Measurements from ENCODE around the gene SLC16A10. TPM values are rescaled to one million over a fixed set of nuclear protein-coding genes. Genes with fewer than 3 reads are reported as not detected.

The SLC16A10 gene
- total and polyA plus RNA-seq, 7 experiments from 2014 or later, result 1.6 to 27.7 (median 16.7) TPM

DNA sequence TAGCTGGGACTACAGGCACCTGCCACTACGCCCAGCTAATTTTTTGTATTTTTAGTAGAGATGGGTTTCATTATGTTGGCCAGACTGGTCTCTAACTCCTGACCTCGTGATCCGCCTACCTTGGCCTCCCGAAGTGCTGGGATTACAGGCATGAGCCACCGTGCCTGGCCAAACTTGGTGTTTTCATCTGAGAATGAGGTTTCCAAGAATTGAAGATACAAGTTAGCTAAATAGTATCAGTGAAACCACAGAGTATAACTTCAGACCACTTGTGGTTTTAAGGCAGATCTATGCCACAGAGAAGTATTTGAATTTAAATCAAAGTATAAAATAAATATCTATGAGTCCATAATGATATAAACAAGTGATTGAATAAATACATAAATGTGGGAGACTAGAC lies 70.1 kb downstream of the SLC16A10 start:
- Mint-ChIP-seq H3K9me3 (peaks cover 3 to 24% (median 10%) of the 10 kb centered on the region in 11 donors), H3K27ac (no peak overlapping the region), H3K4me3 (peak overlapping the region in 2 of 10 donors; percentile 16 to 27), H3K27me3 (no peaks in the 10 kb centered on the region), H3K4me1 (peaks cover 7 to 49% (median 31%) of the 10 kb centered on the region in 7 donors), H3K36me3 (peaks cover 4 to 39% (median 14%) of the 10 kb centered on the region in 5 donors)
- intact Hi-C loops (cut with micrococcal nuclease), result no loop called here
- H3K4me1 ChIP-seq (ENCODE audit: control insufficient read depth in 2 of 2, insufficient read depth in 2 of 2, low read length in 2 of 2), result no peaks in the 10 kb centered on the region
- DNase-seq (no peak), ATAC-seq (no peak)
- H3K9me3 ChIP-seq (ENCODE audit: control insufficient read depth in 2 of 3, low read length in 3 of 3), result peaks cover 0 to 9% (median 2%) of the 10 kb centered on the region in 3 experiments
- H3K27ac ChIP-seq (ENCODE audit: low read depth, low read length), result no peak overlapping the region
- no peak overlapping the region for H3K4me3 ChIP-seq (ENCODE audit: low read length)
- no peaks in the 10 kb centered on the region for H3K27me3 ChIP-seq (ENCODE audit: control insufficient read depth in 2 of 2, insufficient read depth in 2 of 2, low read length in 2 of 2)
- no peaks in the 10 kb centered on the region for H3K36me3 ChIP-seq (ENCODE audit: control insufficient read depth in 2 of 3, insufficient read depth in 3 of 3, low read length in 3 of 3)
- CTCF ChIA-PET, result no interaction called here
- POLR2A ChIA-PET, result no interaction called here

DNA sequence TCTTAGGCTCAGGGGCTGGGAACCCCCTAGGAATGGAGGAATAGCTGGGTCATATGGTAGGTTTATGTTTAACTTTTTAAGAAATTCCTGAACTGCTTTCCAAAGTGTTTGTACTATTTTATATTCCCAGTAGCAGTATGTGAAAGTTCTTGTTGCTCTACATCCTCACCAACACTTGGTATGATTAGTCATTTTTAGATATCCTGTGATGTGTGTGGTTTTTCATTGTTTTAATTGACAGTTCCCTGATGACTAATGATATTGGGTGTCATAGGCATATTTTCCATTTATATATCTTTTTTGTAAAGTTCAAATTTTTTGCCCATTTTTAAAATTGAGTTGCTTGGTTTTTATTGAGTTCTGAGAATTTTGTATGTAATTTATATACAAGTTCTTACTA lies 72.3 kb downstream of the SLC16A10 start:
- peaks cover 0 to 11% (median 2%) of the 10 kb centered on the region in 3 experiments for H3K9me3 ChIP-seq (ENCODE audit: control insufficient read depth in 2 of 3, low read length in 3 of 3)
- Mint-ChIP-seq H3K4me1 (peaks cover 4 to 33% (median 16%) of the 10 kb centered on the region in 7 donors), H3K27me3 (no peaks in the 10 kb centered on the region), H3K36me3 (peaks cover 4 to 32% (median 20%) of the 10 kb centered on the region in 5 donors), H3K27ac (peak overlapping the region in 1 of 9 donors; percentile 22), H3K9me3 (peaks cover 3 to 39% (median 15%) of the 10 kb centered on the region in 11 donors), H3K4me3 (no peak overlapping the region)
- ATAC-seq, result no peak
- no peak overlapping the region for H3K4me3 ChIP-seq (ENCODE audit: low read length)
- intact Hi-C loops (cut with micrococcal nuclease), result no loop called here
- H3K27me3 ChIP-seq (ENCODE audit: control insufficient read depth in 2 of 2, insufficient read depth in 2 of 2, low read length in 2 of 2), result no peaks in the 10 kb centered on the region
- H3K36me3 ChIP-seq (ENCODE audit: control insufficient read depth in 2 of 3, insufficient read depth in 3 of 3, low read length in 3 of 3), result no peaks in the 10 kb centered on the region
- no peak for DNase-seq
- POLR2A ChIA-PET, result no interaction called here
- H3K4me1 ChIP-seq (ENCODE audit: control insufficient read depth in 2 of 2, insufficient read depth in 2 of 2, low read length in 2 of 2), result no peaks in the 10 kb centered on the region
- no peak overlapping the region for H3K27ac ChIP-seq (ENCODE audit: low read depth, low read length)
- CTCF ChIA-PET, result interaction anchor here (0.7 kb wide), 1 partner anchor 100 kb away, joined by 3 read pairs; no protein-coding TSS in a partner anchor

DNA sequence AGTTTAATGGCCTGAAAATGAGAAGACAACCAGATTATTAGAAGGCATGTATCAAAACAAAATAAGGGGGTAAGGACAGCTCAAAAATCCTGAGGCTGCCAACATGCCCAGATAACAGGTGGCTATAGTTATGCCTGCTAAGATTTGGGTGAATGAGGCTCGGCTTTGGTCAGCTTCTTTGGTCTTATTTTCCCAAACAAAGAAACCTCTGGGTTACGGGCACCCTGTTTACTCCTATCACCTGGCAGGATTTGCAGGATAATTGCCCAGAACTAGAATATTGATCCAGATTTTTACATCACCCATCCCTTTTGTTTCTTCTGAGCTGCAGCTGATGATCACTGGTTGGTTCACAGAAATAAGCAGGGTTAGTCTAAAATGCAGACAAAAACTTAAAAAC lies 74.3 kb downstream of the SLC16A10 start:
- Mint-ChIP-seq H3K27me3 (no peaks in the 10 kb centered on the region), H3K27ac (no peak overlapping the region), H3K9me3 (peaks cover 3 to 43% (median 15%) of the 10 kb centered on the region in 11 donors), H3K4me3 (no peak overlapping the region), H3K36me3 (peaks cover 4 to 32% (median 21%) of the 10 kb centered on the region in 5 donors), H3K4me1 (peaks cover 2 to 16% (median 7%) of the 10 kb centered on the region in 7 donors)
- DNase-seq (no peak), ATAC-seq (no peak)
- no peak overlapping the region for H3K4me3 ChIP-seq (ENCODE audit: low read length)
- POLR2A ChIA-PET, result no interaction called here
- no peaks in the 10 kb centered on the region for H3K4me1 ChIP-seq (ENCODE audit: control insufficient read depth in 2 of 2, insufficient read depth in 2 of 2, low read length in 2 of 2)
- H3K36me3 ChIP-seq (ENCODE audit: control insufficient read depth in 2 of 3, insufficient read depth in 3 of 3, low read length in 3 of 3), result no peaks in the 10 kb centered on the region
- intact Hi-C loops (cut with micrococcal nuclease), result no loop called here
- H3K27me3 ChIP-seq (ENCODE audit: control insufficient read depth in 2 of 2, insufficient read depth in 2 of 2, low read length in 2 of 2), result no peaks in the 10 kb centered on the region
- no peak overlapping the region for H3K27ac ChIP-seq (ENCODE audit: low read depth, low read length)
- CTCF ChIA-PET, result no interaction called here
- peaks cover 0 to 11% (median 2%) of the 10 kb centered on the region in 3 experiments for H3K9me3 ChIP-seq (ENCODE audit: control insufficient read depth in 2 of 3, low read length in 3 of 3)

DNA sequence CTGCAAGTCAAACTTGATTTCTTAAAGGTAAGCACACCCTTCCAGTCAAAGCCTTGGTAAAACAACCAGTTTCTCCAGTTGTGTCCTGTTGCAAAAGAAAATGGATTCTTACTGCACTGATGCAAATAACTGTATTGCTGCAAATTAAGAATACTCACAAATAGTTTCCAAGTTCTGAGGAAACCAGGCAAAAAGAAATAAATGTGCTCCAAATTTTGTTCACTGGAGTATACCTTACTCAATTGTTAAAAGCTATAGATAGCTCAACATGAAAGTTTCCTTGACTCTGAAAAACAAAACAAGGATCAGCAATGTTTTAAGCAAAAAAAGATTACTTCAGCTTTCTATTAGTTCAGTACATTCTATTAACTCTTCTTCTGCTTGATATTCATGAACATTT lies 75.2 kb downstream of the SLC16A10 start:
- Histone ChIP-seq H3K27ac (ENCODE audit: low read depth, low read length) (no peak overlapping the region), H3K4me3 (ENCODE audit: low read length) (no peak overlapping the region), H3K9me3 (ENCODE audit: control insufficient read depth in 2 of 3, low read length in 3 of 3) (peaks cover 0 to 11% (median 2%) of the 10 kb centered on the region in 3 experiments), H3K36me3 (ENCODE audit: control insufficient read depth in 2 of 3, insufficient read depth in 3 of 3, low read length in 3 of 3) (no peaks in the 10 kb centered on the region), H3K4me1 (ENCODE audit: control insufficient read depth in 2 of 2, insufficient read depth in 2 of 2, low read length in 2 of 2) (no peaks in the 10 kb centered on the region), H3K27me3 (ENCODE audit: control insufficient read depth in 2 of 2, insufficient read depth in 2 of 2, low read length in 2 of 2) (no peaks in the 10 kb centered on the region)
- ChIA-PET CTCF (no interaction called here), POLR2A (no interaction called here)
- Mint-ChIP-seq H3K4me1 (peaks cover 0 to 9% (median 4%) of the 10 kb centered on the region in 7 donors), H3K27ac (no peak overlapping the region), H3K36me3 (peaks cover 4 to 40% (median 25%) of the 10 kb centered on the region in 5 donors), H3K27me3 (no peaks in the 10 kb centered on the region), H3K4me3 (no peak overlapping the region), H3K9me3 (peaks cover 3 to 43% (median 15%) of the 10 kb centered on the region in 11 donors)
- intact Hi-C loops (cut with micrococcal nuclease), result no loop called here
- ATAC-seq (no peak), DNase-seq (peak in 3 of 9 donors; percentile 8 to 16 (median 10))

DNA sequence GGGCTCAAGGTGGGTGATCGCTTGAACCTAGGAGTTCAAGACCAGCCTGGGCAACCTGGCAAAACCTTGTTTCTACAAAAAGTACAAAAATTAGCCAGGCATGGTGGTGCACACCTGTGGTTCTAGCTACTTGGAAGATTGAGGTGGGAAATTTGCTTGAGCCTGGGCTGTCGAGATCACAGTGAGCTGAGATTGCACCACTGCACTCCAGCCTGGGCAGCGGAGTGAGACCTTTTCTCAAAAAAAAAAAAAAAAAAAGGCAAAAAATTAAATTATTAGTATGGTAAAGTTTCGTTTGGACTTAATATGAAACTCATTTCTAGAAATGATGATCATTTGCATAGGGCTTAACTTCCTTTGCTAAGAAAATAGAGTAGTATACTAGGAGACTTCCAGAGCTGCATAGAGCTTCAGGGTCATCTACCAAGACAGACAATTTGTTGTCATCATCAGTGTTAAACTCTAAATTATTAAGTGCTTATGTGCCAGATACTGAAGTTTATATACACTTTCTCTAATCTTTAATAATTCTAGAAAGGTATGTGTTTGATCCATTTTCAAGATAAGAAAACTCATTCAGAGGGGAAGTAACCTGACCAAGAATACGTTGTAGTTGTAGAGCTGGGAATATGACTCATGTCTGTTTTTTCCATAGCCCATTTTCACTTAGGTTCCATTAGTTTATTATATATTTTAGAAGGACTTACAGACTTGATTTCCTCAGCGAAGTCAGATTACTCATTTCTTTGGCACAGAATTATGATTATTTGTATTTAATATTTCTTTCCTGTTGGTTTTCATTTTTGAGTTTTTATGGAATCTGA lies 84.5 kb downstream of the SLC16A10 start:
- Mint-ChIP-seq H3K36me3 (peaks cover 0 to 14% (median 6%) of the 10 kb centered on the region in 5 donors), H3K27ac (no peak overlapping the region), H3K4me1 (peaks cover 10 to 40% (median 26%) of the 10 kb centered on the region in 7 donors), H3K27me3 (no peaks in the 10 kb centered on the region), H3K4me3 (no peak overlapping the region), H3K9me3 (no peaks in the 10 kb centered on the region)
- H3K27me3 ChIP-seq (ENCODE audit: control insufficient read depth in 2 of 2, insufficient read depth in 2 of 2, low read length in 2 of 2), result no peaks in the 10 kb centered on the region
- intact Hi-C loops (cut with micrococcal nuclease), result loop anchor here in 1 of 2 donors (2.0 to 5.0 kb wide), 2 partner anchors 34 to 39 kb away; no protein-coding TSS in a partner anchor
- CTCF ChIA-PET, result no interaction called here
- no peaks in the 10 kb centered on the region for H3K9me3 ChIP-seq (ENCODE audit: control insufficient read depth in 2 of 3, low read length in 3 of 3)
- no peak overlapping the region for H3K27ac ChIP-seq (ENCODE audit: low read depth, low read length)
- ATAC-seq, result no peak
- H3K4me3 ChIP-seq (ENCODE audit: low read length), result no peak overlapping the region
- no peak for DNase-seq
- POLR2A ChIA-PET, result interaction anchor here (0.6 kb wide), 1 partner anchor 104 kb away, joined by 3 read pairs; no protein-coding TSS in a partner anchor
- H3K36me3 ChIP-seq (ENCODE audit: control insufficient read depth in 2 of 3, insufficient read depth in 3 of 3, low read length in 3 of 3), result no peaks in the 10 kb centered on the region
- peaks cover 0 to 20% of the 10 kb centered on the region in 2 donors for H3K4me1 ChIP-seq (ENCODE audit: control insufficient read depth in 2 of 2, insufficient read depth in 2 of 2, low read length in 2 of 2)

DNA sequence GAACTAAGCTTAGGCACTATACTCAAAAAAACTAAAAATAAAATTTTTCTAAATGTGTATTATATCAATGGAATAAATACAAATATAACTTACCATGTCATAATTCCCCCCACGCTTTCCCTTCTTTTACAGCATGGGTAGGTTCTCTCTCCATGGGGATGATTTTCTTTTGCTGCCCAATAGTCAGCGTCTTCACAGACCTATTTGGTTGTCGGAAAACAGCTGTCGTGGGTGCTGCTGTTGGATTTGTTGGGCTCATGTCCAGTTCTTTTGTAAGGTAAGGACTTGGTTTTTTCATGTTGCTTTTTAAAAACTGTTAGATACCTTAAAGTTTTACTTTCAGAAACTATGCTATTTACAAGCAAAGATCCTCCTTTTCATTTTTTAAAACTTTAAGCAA lies 85.3 kb downstream of the SLC16A10 start:
- peak overlapping the region in 1 of 9 donors; percentile 51 for H3K27ac Mint-ChIP-seq
- Histone ChIP-seq H3K27ac (ENCODE audit: low read depth, low read length) (no peak overlapping the region), H3K36me3 (ENCODE audit: control insufficient read depth in 2 of 3, insufficient read depth in 3 of 3, low read length in 3 of 3) (no peaks in the 10 kb centered on the region), H3K4me1 (ENCODE audit: control insufficient read depth in 2 of 2, insufficient read depth in 2 of 2, low read length in 2 of 2) (peaks cover 0 to 20% of the 10 kb centered on the region in 2 donors), H3K27me3 (ENCODE audit: control insufficient read depth in 2 of 2, insufficient read depth in 2 of 2, low read length in 2 of 2) (no peaks in the 10 kb centered on the region), H3K9me3 (ENCODE audit: control insufficient read depth in 2 of 3, low read length in 3 of 3) (no peaks in the 10 kb centered on the region), H3K4me3 (ENCODE audit: low read length) (no peak overlapping the region)
- H3K27me3 Mint-ChIP-seq, result no peaks in the 10 kb centered on the region
- DNase-seq, result no peak
- CTCF ChIA-PET, result interaction anchor here (0.9 to 1.4 kb wide), 2 partner anchors 76 to 114 kb away, joined by 3 to 5 read pairs; no protein-coding TSS in a partner anchor
- POLR2A ChIA-PET, result interaction anchor here (0.6 kb wide), 1 partner anchor 105 kb away, joined by 3 read pairs; no protein-coding TSS in a partner anchor
- peaks cover 10 to 43% (median 26%) of the 10 kb centered on the region in 7 donors for H3K4me1 Mint-ChIP-seq
- H3K36me3 Mint-ChIP-seq, result peaks cover 0 to 17% (median 6%) of the 10 kb centered on the region in 5 donors
- peak overlapping the region in 1 of 10 donors; percentile 71 for H3K4me3 Mint-ChIP-seq
- no peaks in the 10 kb centered on the region for H3K9me3 Mint-ChIP-seq
- intact Hi-C loops (cut with micrococcal nuclease), result loop anchor here in 1 of 2 donors (2.0 to 5.0 kb wide), 2 partner anchors 35 to 38 kb away; no protein-coding TSS in a partner anchor
- no peak for ATAC-seq

All from naive thymus-derived CD4-positive, alpha-beta T cell (primary cell).